HG03103 (cell line): Measurements from ENCODE around the gene SLC12A9.

Experiments used
- ATAC-seq: cut with Tn5 transposase; IDR thresholded peaks from one replicate; pipeline ENCODE4 v1.9.1; 2021; ENCODE audit warnings: low read depth; ENCODE audit not compliant: unreplicated experiment

SLC12A9 gene

DNA sequence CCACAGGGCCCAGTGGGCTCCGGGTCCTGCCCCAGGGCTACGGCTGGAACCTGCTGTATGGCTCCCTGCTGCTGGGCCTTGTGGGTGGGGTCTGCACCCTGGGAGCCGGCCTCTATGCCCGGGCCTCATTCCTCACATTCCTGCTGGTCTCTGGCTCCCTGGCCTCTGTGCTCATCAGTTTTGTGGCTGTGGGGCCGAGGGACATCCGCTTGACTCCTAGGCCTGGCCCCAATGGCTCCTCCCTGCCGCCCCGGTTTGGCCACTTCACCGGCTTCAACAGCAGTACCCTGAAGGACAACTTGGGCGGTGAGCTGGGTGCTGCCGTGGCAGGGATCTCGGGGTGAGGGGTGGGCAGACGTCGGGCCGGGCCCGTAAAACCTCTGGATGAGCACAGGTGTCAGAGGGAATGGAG lies 4.4 kb downstream of the SLC12A9 start:
- no peak for ATAC-seq

DNA sequence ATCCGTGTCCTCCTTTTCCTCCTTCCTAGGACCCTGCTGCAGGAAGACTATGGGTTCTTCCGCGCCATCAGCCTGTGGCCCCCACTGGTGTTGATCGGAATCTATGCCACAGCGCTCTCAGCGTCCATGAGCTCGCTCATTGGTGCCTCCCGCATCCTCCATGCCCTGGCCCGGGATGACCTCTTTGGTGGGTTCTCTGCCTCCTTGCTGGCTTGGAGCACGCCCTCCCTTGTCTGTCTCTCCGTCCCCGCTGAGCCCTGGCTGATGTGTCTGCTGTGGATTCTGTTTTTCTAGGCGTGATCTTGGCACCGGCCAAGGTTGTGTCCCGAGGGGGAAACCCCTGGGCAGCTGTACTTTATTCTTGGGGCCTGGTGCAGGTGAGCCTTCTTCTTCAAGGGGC lies 7.3 kb downstream of the SLC12A9 start:
- no peak for ATAC-seq

DNA sequence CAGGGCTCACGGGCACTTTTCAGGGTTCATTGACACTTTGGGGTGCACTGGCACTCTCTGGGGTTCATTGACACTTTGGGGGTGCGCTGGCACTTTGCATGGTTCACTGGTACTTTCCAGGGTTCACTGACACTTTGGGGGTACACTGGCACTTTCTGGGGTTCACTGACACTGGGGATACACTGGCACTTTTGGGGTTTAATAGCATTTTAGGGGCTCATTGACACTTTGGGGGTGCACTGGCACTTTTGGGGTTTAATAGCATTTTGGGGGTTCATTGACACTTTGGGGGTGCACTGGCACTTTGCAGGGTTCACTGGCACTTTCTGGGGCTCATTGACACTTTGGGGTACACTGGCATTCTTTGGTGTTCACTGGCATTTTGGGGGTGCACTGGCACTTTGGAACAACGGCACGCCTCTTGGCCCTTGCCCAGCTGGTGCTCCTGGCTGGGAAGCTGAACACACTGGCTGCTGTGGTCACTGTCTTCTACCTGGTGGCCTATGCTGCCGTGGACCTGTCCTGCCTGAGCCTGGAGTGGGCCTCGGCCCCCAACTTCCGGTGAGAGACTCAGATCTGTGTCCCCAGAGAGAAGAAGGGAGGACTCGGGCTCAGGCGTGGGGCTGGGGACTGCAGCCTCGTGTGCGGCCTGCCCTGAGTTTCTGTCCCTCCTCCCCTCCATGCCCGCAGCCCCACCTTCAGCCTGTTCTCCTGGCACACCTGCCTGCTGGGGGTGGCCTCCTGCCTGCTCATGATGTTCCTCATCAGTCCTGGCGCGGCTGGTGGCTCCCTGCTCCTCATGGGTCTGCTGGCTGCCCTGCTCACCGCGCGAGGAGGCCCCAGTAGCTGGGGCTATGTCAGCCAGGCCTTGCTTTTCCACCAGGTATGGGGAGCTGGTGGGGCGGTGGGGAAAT lies 8.4 kb downstream of the SLC12A9 start:
- no peak for ATAC-seq

DNA sequence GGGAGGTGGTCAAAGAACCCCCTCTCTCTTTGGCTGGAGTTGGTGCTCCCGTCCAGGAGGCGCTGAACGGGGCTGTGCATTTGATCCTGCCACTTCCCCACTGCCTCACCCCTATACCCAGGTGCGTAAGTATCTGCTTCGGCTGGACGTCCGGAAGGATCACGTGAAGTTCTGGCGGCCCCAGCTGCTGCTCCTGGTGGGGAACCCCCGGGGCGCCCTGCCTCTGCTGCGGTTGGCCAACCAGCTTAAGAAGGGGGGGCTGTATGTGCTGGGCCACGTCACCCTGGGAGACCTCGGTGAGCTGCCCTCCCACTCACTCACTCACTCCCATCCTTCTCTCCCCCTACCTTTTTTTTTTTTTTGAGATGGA lies 9.1 kb downstream of the SLC12A9 start:
- no peak for ATAC-seq

DNA sequence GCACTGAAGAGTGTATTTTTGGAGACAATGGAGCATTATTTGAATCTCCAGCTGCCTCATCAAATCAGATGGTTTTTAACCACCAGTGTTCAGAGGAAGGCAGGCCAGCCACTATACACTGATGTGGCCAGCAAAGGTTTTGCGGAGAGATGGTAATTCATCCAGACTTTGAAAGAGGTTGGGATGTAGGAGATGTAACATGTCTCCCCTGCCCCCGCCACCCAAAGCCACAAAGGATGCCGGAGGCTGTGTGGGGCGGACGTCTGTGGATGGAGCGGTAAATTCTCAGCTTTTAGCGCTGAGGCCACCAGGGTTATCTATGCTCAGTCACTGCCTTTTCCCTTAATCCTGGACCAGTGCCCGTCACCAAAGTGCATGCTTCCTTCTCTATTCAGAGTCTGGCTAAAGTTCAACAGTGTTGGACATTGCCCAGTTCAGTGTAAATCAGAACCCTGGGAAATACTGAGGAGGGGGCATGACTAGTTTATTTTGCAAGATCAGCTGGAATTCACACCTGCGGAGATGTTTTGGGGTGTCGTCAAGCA lies 11.0 kb downstream of the SLC12A9 start:
- ATAC-seq: no peak

DNA sequence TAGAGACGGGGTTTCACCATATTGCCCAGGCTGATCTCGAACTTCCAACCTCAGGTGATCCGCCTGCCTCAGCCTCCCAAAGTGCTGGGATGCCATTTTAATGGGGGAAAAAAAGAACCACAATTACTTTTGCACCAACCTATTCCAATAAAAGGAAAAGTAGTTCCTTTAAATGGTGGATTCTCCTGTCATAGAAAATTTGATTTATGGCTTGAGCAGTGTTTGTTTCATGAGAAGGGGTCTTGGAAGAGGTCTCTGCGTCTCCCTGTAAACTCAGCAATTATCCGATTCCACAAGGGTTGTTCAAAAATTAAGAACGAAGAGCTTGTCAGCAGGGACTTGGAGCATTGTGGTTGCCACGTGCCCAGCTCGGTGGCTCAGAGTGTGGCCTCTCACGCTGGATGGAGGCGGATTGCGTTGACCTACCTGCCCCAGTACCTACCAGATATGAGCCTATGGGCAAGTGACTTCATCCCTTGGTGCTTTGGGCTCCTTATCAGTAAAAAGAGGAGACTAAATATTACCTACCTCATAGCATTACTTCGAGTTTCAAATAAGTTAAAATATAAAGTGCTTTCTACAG lies 11.8 kb downstream of the SLC12A9 start:
- ATAC-seq: no peak

DNA sequence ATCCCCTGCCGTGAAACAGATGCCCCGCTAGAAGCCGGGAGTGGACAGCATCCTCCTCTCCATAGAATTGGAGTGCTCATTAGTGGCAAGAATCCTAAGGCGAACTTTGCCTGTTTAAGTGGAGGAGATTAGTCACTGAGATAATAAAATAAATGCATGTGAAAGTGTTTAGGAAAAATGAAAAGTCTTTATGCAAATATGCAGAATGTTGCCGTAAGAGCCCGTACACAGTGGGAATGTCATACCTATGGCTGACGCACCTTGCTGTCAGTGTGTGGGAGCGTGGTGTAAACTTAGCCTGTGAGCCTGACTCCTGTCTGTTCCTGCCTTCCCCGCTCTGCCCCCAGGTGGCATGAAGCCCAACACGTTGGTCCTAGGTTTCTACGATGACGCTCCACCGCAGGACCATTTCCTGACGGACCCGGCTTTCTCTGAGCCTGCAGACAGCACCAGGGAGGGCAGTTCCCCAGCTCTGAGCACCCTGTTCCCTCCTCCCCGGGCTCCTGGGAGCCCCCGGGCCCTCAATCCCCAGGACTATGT lies 12.9 kb downstream of the SLC12A9 start:
- ATAC-seq: no peak

DNA sequence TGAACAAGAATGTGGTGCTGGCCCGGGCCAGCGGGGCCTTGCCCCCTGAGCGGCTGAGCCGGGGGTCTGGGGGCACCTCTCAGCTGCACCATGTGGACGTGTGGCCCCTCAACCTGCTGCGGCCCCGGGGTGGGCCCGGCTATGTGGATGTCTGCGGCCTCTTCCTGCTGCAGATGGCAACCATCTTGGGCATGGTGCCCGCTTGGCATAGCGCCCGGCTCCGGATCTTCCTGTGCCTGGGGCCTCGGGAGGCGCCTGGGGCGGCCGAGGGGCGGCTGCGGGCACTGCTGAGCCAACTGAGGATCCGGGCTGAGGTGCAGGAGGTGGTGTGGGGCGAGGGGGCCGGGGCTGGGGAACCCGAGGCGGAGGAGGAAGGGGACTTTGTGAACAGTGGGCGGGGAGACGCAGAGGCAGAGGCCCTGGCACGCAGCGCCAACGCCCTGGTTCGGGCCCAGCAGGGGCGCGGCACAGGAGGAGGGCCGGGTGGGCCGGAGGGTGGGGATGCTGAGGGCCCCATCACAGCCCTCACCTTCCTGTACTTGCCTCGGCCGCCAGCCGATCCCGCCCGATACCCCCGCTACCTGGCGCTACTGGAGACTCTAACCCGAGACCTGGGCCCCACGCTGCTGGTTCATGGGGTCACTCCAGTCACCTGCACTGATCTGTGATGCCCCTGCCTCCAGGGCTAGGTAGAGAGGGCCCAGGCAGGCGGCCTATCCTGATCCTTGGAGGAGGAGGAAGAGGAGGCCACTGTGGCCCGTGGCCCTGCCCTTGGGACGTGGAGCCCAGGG lies 13.6 kb downstream of the SLC12A9 start:
- no peak for ATAC-seq

DNA sequence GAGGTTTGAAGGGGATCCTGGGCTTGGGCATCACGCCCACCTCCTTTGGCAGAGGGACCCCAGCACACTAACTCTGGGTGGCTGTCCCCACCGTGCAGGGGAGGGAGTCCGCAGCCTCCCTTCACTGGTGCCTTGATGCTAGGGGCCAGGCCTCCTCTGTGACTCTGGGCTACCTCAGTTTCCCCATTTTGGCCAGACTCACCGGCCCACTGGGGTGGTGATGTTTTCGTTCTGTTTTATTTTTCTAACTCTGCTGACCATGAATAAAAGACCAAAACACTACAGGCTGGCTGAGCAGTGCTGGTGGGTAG lies 14.2 kb downstream of the SLC12A9 start:
- no peak for ATAC-seq

DNA sequence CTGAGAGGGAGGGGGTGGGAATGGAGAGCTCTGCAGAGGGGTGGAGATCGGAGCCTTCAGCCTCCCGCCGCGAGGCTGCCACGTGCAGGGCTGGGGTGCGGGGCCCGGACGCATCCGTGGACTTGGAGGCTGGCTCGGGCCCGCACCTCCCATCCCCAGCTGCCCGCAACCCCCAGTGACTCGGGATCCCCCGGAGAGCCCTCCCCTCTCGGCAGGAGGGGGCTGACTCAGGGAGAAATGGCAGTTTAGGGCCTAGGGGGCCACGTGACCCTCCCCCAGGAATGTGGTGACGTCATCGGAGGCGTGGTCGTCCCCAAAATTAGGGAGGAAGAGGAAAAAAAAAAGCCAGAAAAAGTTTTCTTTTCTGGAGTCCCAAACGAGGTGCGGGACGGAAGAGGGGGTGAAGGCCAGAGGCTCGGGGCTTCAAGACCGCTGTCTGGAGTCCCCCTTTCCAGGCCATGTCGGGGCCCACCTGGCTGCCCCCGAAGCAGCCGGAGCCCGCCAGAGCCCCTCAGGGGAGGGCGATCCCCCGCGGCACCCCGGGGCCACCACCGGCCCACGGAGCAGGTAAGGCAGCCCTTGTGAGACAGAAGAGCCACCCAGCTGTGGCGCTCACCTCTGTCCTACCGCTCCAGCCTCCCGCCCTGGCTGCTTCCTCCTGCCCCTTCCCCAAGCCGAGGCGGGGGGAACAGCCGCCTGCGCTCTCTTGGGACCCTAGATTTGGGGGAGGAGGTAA lies 14.7 kb downstream of the SLC12A9 start, which contains the start of gene TRIP6:
TSS of gene TRIP6 (plus strand) at position 348 of the 736 bp plus-strand sequence. CDS start at position 459, 111 bp downstream.
- peak; percentile 36 for ATAC-seq

DNA sequence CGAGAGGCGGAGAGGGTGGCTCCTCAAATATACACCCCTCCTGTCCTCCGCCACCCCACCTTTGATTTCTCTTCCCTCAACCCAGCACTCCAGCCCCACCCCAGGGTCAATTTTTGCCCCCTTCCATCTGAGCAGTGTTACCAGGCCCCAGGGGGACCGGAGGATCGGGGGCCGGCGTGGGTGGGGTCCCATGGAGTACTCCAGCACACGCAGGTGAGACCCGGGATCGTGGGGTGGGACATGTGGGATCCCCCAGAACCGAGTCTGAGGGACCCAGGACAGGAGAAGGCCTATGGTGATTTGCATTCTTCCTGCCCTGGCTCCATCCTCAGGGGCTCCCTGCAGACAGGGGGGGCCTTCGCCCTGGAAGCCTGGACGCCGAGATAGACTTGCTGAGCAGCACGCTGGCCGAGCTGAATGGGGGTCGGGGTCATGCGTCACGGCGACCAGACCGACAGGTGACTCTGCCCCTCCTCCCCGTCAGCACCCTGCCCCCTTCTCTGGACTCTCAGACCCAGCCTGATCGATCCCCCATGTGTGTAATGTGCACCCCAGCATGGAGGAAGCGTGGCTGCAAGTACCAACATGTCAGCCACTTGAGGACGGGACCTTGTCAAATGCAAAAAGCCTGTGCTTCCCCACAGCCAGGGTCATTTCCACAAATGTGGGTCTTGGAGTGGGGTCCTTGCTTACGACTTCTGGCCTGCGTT lies 15.4 kb downstream of the SLC12A9 start:
- no peak for ATAC-seq

DNA sequence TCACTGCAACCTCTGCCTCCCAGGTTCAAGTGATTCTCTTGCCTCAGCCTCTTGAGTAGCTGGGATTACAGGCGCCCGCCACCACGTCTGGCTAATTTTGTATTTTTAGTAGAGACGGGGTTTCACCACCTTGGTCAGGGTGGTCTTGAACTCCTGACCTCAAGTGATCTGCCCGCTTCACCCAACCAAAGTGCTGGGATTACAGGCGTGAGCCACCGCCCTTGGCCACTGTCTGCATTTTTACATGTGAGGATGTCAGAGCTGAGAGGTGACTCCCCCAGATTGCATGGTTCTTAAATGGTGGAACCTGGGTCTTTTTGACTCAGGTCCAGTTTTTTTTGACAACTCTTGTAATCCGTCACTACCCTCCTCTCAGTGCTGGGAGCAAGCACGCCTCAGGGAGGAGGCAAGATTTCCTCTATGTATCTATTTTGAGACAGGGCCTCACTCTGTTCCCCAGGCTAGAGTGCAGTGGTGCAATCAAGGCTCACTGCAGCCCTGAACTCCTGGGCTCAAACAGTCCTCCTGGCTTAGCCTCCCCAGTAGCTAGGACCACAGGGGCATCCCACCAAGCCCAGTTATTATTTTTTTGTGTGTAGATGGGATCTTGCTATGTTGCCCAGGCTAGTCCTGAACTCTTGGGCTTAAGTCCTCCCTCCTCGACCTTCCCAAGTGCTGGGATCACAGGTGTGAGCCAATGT lies 21.2 kb downstream of the SLC12A9 start:
- ATAC-seq: no peak

DNA sequence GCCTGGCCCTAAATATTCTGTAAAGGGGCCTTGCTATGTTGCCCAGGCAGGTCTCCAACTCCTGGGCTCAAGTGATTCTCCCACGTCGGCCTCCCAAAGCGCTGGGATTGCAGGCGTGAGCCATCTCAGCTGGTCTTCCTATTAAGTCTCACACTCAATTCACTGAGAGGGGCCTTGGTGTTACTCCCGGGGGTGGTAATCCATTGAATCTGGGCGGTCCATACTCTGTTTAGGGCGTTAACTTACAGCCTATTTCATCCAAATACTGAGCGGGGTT lies 21.7 kb downstream of the SLC12A9 start:
- ATAC-seq: no peak

DNA sequence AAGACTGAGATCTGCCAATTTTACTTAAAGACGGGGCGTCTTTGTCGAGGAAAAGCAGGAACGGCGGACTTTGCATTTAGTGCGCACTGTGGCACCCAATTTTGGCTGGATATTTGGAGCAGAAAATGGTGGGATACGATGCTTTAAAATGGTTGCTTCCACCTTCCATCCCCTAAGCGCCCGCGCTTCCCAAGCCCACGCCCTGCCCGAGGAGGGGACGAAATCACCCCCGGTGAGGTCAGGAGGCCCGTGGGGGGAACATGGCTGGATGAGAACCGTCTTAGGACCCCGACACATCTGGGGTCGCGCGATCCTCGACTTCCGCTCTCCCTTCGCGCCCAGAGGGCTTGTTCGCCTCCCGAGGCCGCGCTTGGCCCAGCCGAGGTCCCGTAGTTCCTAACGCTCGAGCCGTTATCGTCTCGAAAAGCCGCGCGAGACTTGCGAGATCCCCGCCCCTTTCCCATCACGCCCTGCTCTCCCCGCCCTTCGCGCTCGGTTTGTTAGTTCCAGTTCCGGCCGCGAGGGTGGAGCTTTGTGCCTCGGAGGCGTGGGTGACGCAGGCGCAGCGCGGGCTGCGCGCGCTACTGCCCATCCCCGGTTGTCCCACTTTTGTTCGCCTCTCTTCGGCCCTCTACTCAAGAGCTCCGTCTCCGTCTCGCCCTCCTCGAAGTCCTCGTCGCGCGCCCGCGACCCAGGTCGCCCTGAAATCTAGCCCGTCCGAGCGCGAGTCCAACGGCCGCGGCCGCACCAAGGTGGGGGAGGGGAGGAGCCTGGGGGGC lies 22.3 kb downstream of the SLC12A9 start, which contains the start of gene SRRT:
TSS of gene SRRT (plus strand) at position 527 of the 779 bp plus-strand sequence. CDS start 488 bp downstream, outside the sequence.
- peak; percentile 86 for ATAC-seq

DNA sequence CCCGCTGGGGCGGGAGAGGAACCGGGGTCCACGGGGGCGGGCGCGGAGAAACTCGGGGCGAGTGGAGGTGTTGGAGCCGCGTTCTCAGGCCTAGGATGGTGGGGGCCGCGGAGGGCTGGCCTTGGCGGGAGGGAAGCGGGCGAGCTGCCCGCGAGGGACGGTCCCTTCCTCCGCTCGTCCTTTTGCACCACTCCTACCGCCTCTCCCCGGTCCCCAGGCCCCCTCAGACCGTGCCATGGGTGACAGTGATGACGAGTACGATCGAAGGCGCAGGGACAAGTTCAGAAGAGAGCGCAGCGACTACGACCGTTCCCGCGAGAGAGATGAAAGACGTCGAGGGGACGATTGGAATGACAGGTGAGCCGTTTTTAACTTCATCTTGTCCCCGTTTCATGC lies 22.8 kb downstream of the SLC12A9 start:
- peak; percentile 13 for ATAC-seq

DNA sequence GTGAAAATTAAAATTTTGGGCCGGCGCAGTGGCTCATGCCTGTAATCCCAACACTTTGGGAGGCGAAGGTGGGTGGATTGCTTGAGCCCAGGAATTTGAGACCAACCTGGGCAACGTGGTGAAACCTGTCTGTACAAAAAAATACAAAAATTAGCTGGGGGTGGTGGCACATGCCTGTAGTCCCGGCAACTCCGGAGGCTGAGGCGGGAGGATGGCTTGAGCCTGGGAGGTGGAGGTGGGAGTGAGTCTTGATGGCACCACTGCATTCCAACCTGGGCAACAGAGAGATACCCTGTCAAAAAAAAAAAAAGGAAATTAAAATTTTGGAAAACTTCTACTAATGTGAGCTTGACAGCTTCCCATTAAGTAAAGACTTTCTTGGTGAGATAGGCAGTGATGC lies 25.5 kb downstream of the SLC12A9 start:
- no peak for ATAC-seq

DNA sequence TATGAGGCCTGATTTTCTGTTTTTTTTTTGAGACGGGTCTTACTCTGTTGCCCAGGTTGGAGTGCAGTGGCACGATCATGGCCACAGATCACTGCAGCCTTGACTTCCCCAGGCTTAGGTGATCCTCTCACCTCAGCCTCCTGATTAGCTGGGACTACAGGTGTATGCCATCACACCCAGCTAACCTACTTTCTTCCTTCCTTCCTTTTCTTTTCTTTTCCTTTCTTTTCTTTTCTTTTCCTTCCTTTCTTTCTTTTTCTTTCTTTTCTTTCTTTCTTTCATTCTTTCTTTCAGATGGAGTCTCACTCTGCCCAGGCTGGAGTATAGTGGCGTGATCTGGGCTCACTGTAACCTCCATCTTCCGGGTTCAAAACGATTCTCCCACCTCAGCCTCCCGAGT lies 26.2 kb downstream of the SLC12A9 start:
- ATAC-seq: no peak

DNA sequence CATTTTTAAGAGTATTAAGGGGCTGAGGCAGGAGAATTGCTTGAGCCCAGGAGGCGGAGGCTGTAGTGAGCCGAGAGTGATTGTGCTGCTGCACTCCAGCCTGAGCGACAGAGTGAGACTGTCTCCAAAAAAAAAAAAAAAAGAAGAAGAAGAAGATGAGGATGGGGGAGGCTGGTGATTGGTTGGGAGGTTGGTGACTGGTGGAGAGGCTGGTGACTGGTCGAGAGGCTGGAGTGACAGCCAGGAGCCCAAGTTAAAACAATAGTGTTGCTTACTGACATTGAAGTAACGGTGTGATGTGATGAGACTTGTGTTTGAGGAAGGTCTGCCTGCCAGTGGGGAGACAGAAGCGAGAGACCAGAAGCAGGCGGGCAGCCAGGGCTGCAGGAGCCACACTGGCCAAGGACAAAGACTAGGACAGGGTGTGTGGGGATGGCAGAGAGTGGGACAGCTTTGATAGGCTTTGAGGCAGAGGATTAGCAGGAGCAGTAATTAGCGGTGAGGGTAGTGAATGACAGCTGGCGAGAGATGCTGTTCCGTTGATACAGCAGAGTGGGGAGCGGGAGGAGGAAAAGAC lies 27.3 kb downstream of the SLC12A9 start:
- ATAC-seq: no peak
